Neutrophil (primary cell): Measurements from ENCODE around the gene LMOD2.

Experiments used
- H3K27ac ChIP-seq: fragments of 200-600 bp; sonication (generic); 2 replicates; pipeline ENCODE4 v1.5.1; 2016; ENCODE audit warnings: mild to moderate bottlenecking, moderate library complexity
- H3K27me3 ChIP-seq: fragments of 200-600 bp; sonication (generic); 2 replicates; pipeline ENCODE4 v1.6.0; 2016; ENCODE audit warnings: mild to moderate bottlenecking
- H3K36me3 ChIP-seq: fragments of 200-600 bp; sonication (generic); 2 replicates; pipeline ENCODE4 v1.5.1; 2017
- H3K4me1 ChIP-seq, 2 experiments: fragments of 200-600 bp in 1 of 2; sonication (generic) in 1 of 2; 1 replicate in 1 of 2; 2 replicates in 1 of 2; pipeline versions ENCODE4 v1.5.1 to v1.6.1; 2013 to 2016; ENCODE audit warnings: low read depth in 1 of 2, low read length in 1 of 2, mild to moderate bottlenecking in 1 of 2, moderate library complexity in 1 of 2; ENCODE audit not compliant: control insufficient read depth in 1 of 2, insufficient read depth in 1 of 2
- H3K4me3 ChIP-seq, 2 experiments: fragments of 200-600 bp in 1 of 2; sonication (generic) in 1 of 2; 1 replicate in 1 of 2; 2 replicates in 1 of 2; pipeline ENCODE4 v1.5.1; 2013 to 2016; ENCODE audit warnings: low read depth in 1 of 2, low read length in 1 of 2, mild to moderate bottlenecking in 1 of 2, moderate library complexity in 1 of 2
- H3K9me3 ChIP-seq: fragments of 200-600 bp; sonication (generic); 2 replicates; pipeline ENCODE4 v1.5.1; 2016
- CTCF ChIP-seq: fragments of 200-600 bp; sonication (generic); IDR thresholded peaks from 2 replicates; pipeline ENCODE4 v1.5.1; 2016; ENCODE audit warnings: antibody characterized with exemption

LMOD2 gene

GRCh38 chr7:123710683-123711082 lies 55.0 kb downstream of the LMOD2 start:
- Histone ChIP-seq H3K9me3 (no peaks in the 10 kb centered on the region), H3K27ac (no peak overlapping the region), H3K27me3 (no peaks in the 10 kb centered on the region), H3K4me1 (no peaks in the 10 kb centered on the region), H3K4me3 (no peak overlapping the region), H3K36me3 (peaks cover 26% of the 10 kb centered on the region)
- no peak for TF ChIP-seq CTCF

GRCh38 chr7:123711832-123712293 lies 56.2 kb downstream of the LMOD2 start:
- no peak overlapping the region for H3K4me3 ChIP-seq
- no peak for TF ChIP-seq CTCF
- H3K9me3 ChIP-seq, result no peaks in the 10 kb centered on the region
- H3K27me3 ChIP-seq, result no peaks in the 10 kb centered on the region
- H3K36me3 ChIP-seq, result peaks cover 22% of the 10 kb centered on the region
- no peaks in the 10 kb centered on the region for H3K4me1 ChIP-seq
- H3K27ac ChIP-seq, result no peak overlapping the region

- Histone ChIP-seq H3K4me3 (no peak overlapping the region), H3K9me3 (no peaks in the 10 kb centered on the region), H3K27me3 (no peaks in the 10 kb centered on the region), H3K36me3 (peaks cover 15% of the 10 kb centered on the region), H3K4me1 (no peaks in the 10 kb centered on the region), H3K27ac (no peak overlapping the region)
- no peak for TF ChIP-seq CTCF
Measured at GRCh38 chr7:123712619-123713018, 57.0 kb downstream of the LMOD2 start.
